ENCODE results near the gene PCBP3. TPM values are rescaled to one million over a fixed set of nuclear protein-coding genes. Genes with fewer than 3 reads are reported as not detected.

Gene PCBP3
- total RNA-seq, 2 donors from 2014 or later, result 2.1 to 5.3 TPM

- Histone ChIP-seq H3K27me3 (no peaks in the 10 kb centered on the region), H3K36me3 (no peaks in the 10 kb centered on the region), H3K4me1 (no peaks in the 10 kb centered on the region), H3K9me3 (no peaks in the 10 kb centered on the region), H3K4me3 (no peak overlapping the region), H3K27ac (no peak overlapping the region), H3K9ac (ENCODE audit: low read depth in 2 of 2, low read length in 2 of 2) (no peak overlapping the region)
- intact Hi-C loops (cut with DNase I), result no loop called here
- no peak for DNase-seq
- TF ChIP-seq CTCF (IDR thresholded peaks at IDR 0.05), result no peak
These were observed 265.2 kb downstream of the PCBP3 start for GRCh38 chr21:45908536-45909237.

GRCh38 chr21:45909238-45909988 is 265.9 kb downstream of the PCBP3 start:
- no peak overlapping the region for H3K27ac ChIP-seq
- H3K4me3 ChIP-seq, result no peak overlapping the region
- H3K9me3 ChIP-seq, result no peaks in the 10 kb centered on the region
- H3K9ac ChIP-seq (ENCODE audit: low read depth in 2 of 2, low read length in 2 of 2), result no peak overlapping the region
- H3K4me1 ChIP-seq, result no peaks in the 10 kb centered on the region
- intact Hi-C loops (cut with DNase I), result no loop called here
- no peak for TF ChIP-seq CTCF (IDR thresholded peaks at IDR 0.05)
- H3K36me3 ChIP-seq, result no peaks in the 10 kb centered on the region
- no peaks in the 10 kb centered on the region for H3K27me3 ChIP-seq
- DNase-seq, result no peak

- no peaks in the 10 kb centered on the region for H3K27me3 ChIP-seq
These were observed 266.6 kb downstream of the PCBP3 start for GRCh38 chr21:45910155-45910547.

GRCh38 chr21:45910548-45911221 is 267.2 kb downstream of the PCBP3 start:
- H3K36me3 ChIP-seq, result no peaks in the 10 kb centered on the region
- no peak for DNase-seq
- no peak for TF ChIP-seq CTCF (IDR thresholded peaks at IDR 0.05)

More at GRCh38 chr21:45910155-45910547, 266.6 kb downstream of the PCBP3 start:
- no peaks in the 10 kb centered on the region for H3K4me1 ChIP-seq
- TF ChIP-seq CTCF (IDR thresholded peaks at IDR 0.05), result no peak
- no peak overlapping the region for H3K9ac ChIP-seq (ENCODE audit: low read depth in 2 of 2, low read length in 2 of 2)
- DNase-seq, result no peak
- H3K27ac ChIP-seq, result no peak overlapping the region
- no peak overlapping the region for H3K4me3 ChIP-seq
- H3K36me3 ChIP-seq, result no peaks in the 10 kb centered on the region
- intact Hi-C loops (cut with DNase I), result no loop called here
- H3K9me3 ChIP-seq, result no peaks in the 10 kb centered on the region

GRCh38 chr21:45911806-45912325 is 268.3 kb downstream of the PCBP3 start:
- intact Hi-C loops (cut with DNase I), result no loop called here
- no peak overlapping the region for H3K4me3 ChIP-seq
- no peak overlapping the region for H3K27ac ChIP-seq
- no peaks in the 10 kb centered on the region for H3K27me3 ChIP-seq
- DNase-seq, result no peak
- no peak overlapping the region for H3K9ac ChIP-seq (ENCODE audit: low read depth in 2 of 2, low read length in 2 of 2)
- H3K4me1 ChIP-seq, result no peaks in the 10 kb centered on the region
- no peaks in the 10 kb centered on the region for H3K9me3 ChIP-seq
- no peak for TF ChIP-seq CTCF (IDR thresholded peaks at IDR 0.05)
- H3K36me3 ChIP-seq, result no peaks in the 10 kb centered on the region

More at GRCh38 chr21:45910548-45911221, 267.2 kb downstream of the PCBP3 start:
- no peak overlapping the region for H3K27ac ChIP-seq
- no peaks in the 10 kb centered on the region for H3K9me3 ChIP-seq
- no peak overlapping the region for H3K9ac ChIP-seq (ENCODE audit: low read depth in 2 of 2, low read length in 2 of 2)
- no peak overlapping the region for H3K4me3 ChIP-seq
- H3K4me1 ChIP-seq, result no peaks in the 10 kb centered on the region
- no peaks in the 10 kb centered on the region for H3K27me3 ChIP-seq
- intact Hi-C loops (cut with DNase I), result no loop called here
